ENCODE data around the gene GRM1.

GRM1 gene

DNA sequence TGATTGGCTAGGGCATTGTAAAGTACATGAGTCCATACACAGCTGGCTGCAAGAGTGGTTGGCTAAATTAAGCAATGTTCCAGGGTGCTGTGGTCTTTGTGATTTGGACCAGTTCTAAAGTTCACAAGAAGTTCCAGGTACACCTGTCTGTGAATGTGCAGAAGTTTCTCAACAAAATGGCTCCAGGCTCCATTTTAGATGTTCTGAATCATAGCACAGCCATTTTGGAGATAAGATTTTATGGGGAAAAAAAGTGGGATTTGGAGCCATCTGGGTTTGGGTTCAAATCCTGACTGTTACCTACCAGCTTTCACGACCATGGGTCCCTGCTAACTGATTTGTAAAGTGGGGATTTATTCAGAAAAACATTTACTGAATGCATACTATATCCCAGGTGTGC is 82.1 kb downstream of the GRM1 start:
- TF ChIP-seq GLIS3 (CRISPR knock-in tag; IDR thresholded peaks at IDR 0.05) (no peak), ZFP3 (CRISPR knock-in tag; IDR thresholded peaks at IDR 0.05) (no peak), BACH2 (CRISPR knock-in tag; IDR thresholded peaks at IDR 0.05; ENCODE audit: borderline replicate concordance) (no peak), PPARA (CRISPR knock-in tag; IDR thresholded peaks at IDR 0.05; ENCODE audit: borderline replicate concordance) (no peak), ARNTL (CRISPR knock-in tag; IDR thresholded peaks at IDR 0.05; ENCODE audit: borderline replicate concordance, low read depth) (no peak), RARB (CRISPR knock-in tag; IDR thresholded peaks at IDR 0.05) (no peak), ISL1 (CRISPR knock-in tag; IDR thresholded peaks at IDR 0.05) (no peak), TSHZ2 (CRISPR knock-in tag; IDR thresholded peaks at IDR 0.05) (no peak), TOX (CRISPR knock-in tag; IDR thresholded peaks at IDR 0.05; ENCODE audit: borderline replicate concordance) (no peak), ZFP30 (CRISPR knock-in tag; IDR thresholded peaks at IDR 0.05) (no peak), TCF4 (CRISPR knock-in tag; IDR thresholded peaks at IDR 0.05; ENCODE audit: borderline replicate concordance) (no peak)
- ATAC-seq = no peak

GRCh38 chr6:146111881-146112450 is 83.1 kb downstream of the GRM1 start:
- no peak for ATAC-seq
- TF ChIP-seq TSHZ2 (CRISPR knock-in tag; IDR thresholded peaks at IDR 0.05) = no peak
- TF ChIP-seq TCF4 (CRISPR knock-in tag; IDR thresholded peaks at IDR 0.05; ENCODE audit: borderline replicate concordance) = no peak
- no peak for TF ChIP-seq SNAI2 (CRISPR knock-in tag; IDR thresholded peaks at IDR 0.05)
- no peak for TF ChIP-seq ZFP30 (CRISPR knock-in tag; IDR thresholded peaks at IDR 0.05)
- no peak for TF ChIP-seq TOX (CRISPR knock-in tag; IDR thresholded peaks at IDR 0.05; ENCODE audit: borderline replicate concordance)
- no peak for TF ChIP-seq CSDC2 (CRISPR knock-in tag; IDR thresholded peaks at IDR 0.05)
- no peak for TF ChIP-seq BACH2 (CRISPR knock-in tag; IDR thresholded peaks at IDR 0.05; ENCODE audit: borderline replicate concordance)
- TF ChIP-seq ISL1 (CRISPR knock-in tag; IDR thresholded peaks at IDR 0.05) = no peak
- TF ChIP-seq, protein P1, sequence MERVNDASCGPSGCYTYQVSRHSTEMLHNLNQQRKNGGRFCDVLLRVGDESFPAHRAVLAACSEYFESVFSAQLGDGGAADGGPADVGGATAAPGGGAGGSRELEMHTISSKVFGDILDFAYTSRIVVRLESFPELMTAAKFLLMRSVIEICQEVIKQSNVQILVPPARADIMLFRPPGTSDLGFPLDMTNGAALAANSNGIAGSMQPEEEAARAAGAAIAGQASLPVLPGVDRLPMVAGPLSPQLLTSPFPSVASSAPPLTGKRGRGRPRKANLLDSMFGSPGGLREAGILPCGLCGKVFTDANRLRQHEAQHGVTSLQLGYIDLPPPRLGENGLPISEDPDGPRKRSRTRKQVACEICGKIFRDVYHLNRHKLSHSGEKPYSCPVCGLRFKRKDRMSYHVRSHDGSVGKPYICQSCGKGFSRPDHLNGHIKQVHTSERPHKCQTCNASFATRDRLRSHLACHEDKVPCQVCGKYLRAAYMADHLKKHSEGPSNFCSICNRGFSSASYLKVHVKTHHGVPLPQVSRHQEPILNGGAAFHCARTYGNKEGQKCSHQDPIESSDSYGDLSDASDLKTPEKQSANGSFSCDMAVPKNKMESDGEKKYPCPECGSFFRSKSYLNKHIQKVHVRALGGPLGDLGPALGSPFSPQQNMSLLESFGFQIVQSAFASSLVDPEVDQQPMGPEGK (CRISPR knock-in tag; IDR thresholded peaks at IDR 0.05; ENCODE audit: borderline replicate concordance) = no peak
- TF ChIP-seq, protein P2, sequence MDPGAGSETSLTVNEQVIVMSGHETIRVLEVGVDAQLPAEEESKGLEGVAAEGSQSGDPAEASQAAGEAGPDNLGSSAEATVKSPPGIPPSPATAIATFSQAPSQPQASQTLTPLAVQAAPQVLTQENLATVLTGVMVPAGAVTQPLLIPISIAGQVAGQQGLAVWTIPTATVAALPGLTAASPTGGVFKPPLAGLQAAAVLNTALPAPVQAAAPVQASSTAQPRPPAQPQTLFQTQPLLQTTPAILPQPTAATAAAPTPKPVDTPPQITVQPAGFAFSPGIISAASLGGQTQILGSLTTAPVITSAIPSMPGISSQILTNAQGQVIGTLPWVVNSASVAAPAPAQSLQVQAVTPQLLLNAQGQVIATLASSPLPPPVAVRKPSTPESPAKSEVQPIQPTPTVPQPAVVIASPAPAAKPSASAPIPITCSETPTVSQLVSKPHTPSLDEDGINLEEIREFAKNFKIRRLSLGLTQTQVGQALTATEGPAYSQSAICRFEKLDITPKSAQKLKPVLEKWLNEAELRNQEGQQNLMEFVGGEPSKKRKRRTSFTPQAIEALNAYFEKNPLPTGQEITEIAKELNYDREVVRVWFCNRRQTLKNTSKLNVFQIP (CRISPR knock-in tag; IDR thresholded peaks at IDR 0.05; ENCODE audit: borderline replicate concordance, low read depth) = no peak
- TF ChIP-seq GLIS3 (CRISPR knock-in tag; IDR thresholded peaks at IDR 0.05) = no peak
- no peak for TF ChIP-seq PPARA (CRISPR knock-in tag; IDR thresholded peaks at IDR 0.05; ENCODE audit: borderline replicate concordance)
- TF ChIP-seq, protein P3, sequence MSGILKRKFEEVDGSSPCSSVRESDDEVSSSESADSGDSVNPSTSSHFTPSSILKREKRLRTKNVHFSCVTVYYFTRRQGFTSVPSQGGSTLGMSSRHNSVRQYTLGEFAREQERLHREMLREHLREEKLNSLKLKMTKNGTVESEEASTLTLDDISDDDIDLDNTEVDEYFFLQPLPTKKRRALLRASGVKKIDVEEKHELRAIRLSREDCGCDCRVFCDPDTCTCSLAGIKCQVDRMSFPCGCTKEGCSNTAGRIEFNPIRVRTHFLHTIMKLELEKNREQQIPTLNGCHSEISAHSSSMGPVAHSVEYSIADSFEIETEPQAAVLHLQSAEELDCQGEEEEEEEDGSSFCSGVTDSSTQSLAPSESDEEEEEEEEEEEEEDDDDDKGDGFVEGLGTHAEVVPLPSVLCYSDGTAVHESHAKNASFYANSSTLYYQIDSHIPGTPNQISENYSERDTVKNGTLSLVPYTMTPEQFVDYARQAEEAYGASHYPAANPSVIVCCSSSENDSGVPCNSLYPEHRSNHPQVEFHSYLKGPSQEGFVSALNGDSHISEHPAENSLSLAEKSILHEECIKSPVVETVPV (CRISPR knock-in tag; IDR thresholded peaks at IDR 0.05) = no peak
- no peak for TF ChIP-seq ZNF8 (CRISPR knock-in tag; IDR thresholded peaks at IDR 0.05)

DNA sequence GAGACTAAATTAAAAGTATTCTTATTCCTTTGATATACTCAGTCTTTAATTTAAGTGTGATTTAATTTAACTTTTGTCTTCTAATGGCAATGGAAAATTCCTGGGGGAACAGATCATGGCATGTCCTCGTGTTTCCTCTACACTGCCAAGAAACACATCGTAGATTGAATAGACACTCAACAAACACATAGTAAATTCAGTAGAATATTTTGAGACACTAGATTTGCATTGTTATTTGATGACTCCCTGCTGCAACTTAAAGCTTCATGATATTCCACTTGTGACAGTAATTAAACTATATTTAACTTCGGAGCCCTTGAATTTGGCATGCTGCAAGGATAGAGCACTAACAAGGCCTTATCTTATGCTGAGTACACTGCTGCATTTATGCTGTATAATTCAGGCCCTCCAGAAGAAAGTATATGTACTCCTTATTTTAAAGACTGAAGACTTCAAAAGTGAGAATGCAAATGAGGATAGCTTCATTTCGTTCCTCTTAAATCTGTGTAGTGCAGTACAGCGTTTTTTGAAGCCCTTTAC is 84.3 kb downstream of the GRM1 start:
- no peak for ATAC-seq
- no peak for TF ChIP-seq CSDC2 (CRISPR knock-in tag; IDR thresholded peaks at IDR 0.05)
- no peak for TF ChIP-seq PPARA (CRISPR knock-in tag; IDR thresholded peaks at IDR 0.05; ENCODE audit: borderline replicate concordance)
- TF ChIP-seq BACH2 (CRISPR knock-in tag; IDR thresholded peaks at IDR 0.05; ENCODE audit: borderline replicate concordance) = no peak
- no peak for TF ChIP-seq TOX (CRISPR knock-in tag; IDR thresholded peaks at IDR 0.05; ENCODE audit: borderline replicate concordance)
- TF ChIP-seq GLIS3 (CRISPR knock-in tag; IDR thresholded peaks at IDR 0.05) = no peak
- no peak for TF ChIP-seq ESRRG (CRISPR knock-in tag; IDR thresholded peaks at IDR 0.05)
- TF ChIP-seq ARNTL (CRISPR knock-in tag; IDR thresholded peaks at IDR 0.05; ENCODE audit: borderline replicate concordance, low read depth) = no peak
- no peak for TF ChIP-seq ZFP3 (CRISPR knock-in tag; IDR thresholded peaks at IDR 0.05)
- TF ChIP-seq, protein P2 (CRISPR knock-in tag; IDR thresholded peaks at IDR 0.05; ENCODE audit: borderline replicate concordance, low read depth) = no peak
- TF ChIP-seq ZNF70 (CRISPR knock-in tag; IDR thresholded peaks at IDR 0.05) = no peak
- no peak for TF ChIP-seq SNAI2 (CRISPR knock-in tag; IDR thresholded peaks at IDR 0.05)
- TF ChIP-seq ZNF565 (CRISPR knock-in tag; conservative IDR thresholded peaks at IDR 0.05; ENCODE audit: low read depth) = no peak
- no peak for TF ChIP-seq RARB (CRISPR knock-in tag; IDR thresholded peaks at IDR 0.05)
- no peak for TF ChIP-seq ISL1 (CRISPR knock-in tag; IDR thresholded peaks at IDR 0.05)
- TF ChIP-seq, protein P4, sequence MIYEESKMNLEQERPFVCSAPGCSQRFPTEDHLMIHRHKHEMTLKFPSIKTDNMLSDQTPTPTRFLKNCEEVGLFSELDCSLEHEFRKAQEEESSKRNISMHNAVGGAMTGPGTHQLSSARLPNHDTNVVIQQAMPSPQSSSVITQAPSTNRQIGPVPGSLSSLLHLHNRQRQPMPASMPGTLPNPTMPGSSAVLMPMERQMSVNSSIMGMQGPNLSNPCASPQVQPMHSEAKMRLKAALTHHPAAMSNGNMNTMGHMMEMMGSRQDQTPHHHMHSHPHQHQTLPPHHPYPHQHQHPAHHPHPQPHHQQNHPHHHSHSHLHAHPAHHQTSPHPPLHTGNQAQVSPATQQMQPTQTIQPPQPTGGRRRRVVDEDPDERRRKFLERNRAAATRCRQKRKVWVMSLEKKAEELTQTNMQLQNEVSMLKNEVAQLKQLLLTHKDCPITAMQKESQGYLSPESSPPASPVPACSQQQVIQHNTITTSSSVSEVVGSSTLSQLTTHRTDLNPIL (CRISPR knock-in tag; IDR thresholded peaks at IDR 0.05; ENCODE audit: low read depth) = no peak
- TF ChIP-seq ZNF8 (CRISPR knock-in tag; IDR thresholded peaks at IDR 0.05) = no peak

All from SK-N-SH treated with all-trans-retinoic acid at 6 μM for 48 hours (cell line).